HG03520 (cell line): Measurements from ENCODE around the gene PHC2.
A peak's percentile ranks its signal among the peaks of the same experiment; 100 is the strongest.

Source experiments
- ATAC-seq: cut with Tn5 transposase; IDR thresholded peaks from one replicate; pipeline ENCODE4 v1.9.1; 2021; ENCODE audit warnings: mild to moderate bottlenecking, moderate library complexity; ENCODE audit not compliant: unreplicated experiment

The PHC2 gene

GRCh38 chr1:33353531-33353930 is 77.4 kb downstream of the PHC2 start:
- no peak for ATAC-seq

GRCh38 chr1:33351281-33351660 is 79.6 kb downstream of the PHC2 start:
- ATAC-seq = no peak

- no peak for ATAC-seq
Observed at GRCh38 chr1:33350611-33351280, 80.1 kb downstream of the PHC2 start.

GRCh38 chr1:33349778-33350610 is 80.9 kb downstream of the PHC2 start:
- ATAC-seq = peak; percentile 74

- peak; percentile 33 for ATAC-seq
Observed at GRCh38 chr1:33349081-33349759, 81.7 kb downstream of the PHC2 start.

GRCh38 chr1:33348676-33349080 is 82.2 kb downstream of the PHC2 start:
- no peak for ATAC-seq

GRCh38 chr1:33348194-33348593 is 82.7 kb downstream of the PHC2 start:
- no peak for ATAC-seq

- no peak for ATAC-seq
Observed at GRCh38 chr1:33347650-33347992, 83.3 kb downstream of the PHC2 start.

GRCh38 chr1:33346927-33347649 is 83.8 kb downstream of the PHC2 start:
- no peak for ATAC-seq

GRCh38 chr1:33346533-33346926 is 84.4 kb downstream of the PHC2 start:
- ATAC-seq = no peak

- no peak for ATAC-seq
Observed at GRCh38 chr1:33344896-33345560, 85.9 kb downstream of the PHC2 start.

- no peak for ATAC-seq
Observed at GRCh38 chr1:33343539-33343938, 87.4 kb downstream of the PHC2 start.

- no peak for ATAC-seq
Observed at GRCh38 chr1:33342041-33342723, 88.7 kb downstream of the PHC2 start.

- ATAC-seq = no peak
Observed at GRCh38 chr1:33341190-33341589, 89.7 kb downstream of the PHC2 start.

- ATAC-seq = no peak
Observed at GRCh38 chr1:33339413-33339812, 91.5 kb downstream of the PHC2 start.

GRCh38 chr1:33338440-33339211 is 92.3 kb downstream of the PHC2 start:
- ATAC-seq = no peak

GRCh38 chr1:33338048-33338439 is 92.9 kb downstream of the PHC2 start:
- ATAC-seq = no peak

- ATAC-seq = no peak
Observed at GRCh38 chr1:33337441-33337840, 93.5 kb downstream of the PHC2 start.

- ATAC-seq = no peak
Observed at GRCh38 chr1:33336580-33336979, 94.3 kb downstream of the PHC2 start.
